Mesenchymal stem cell (in vitro differentiated cells and primary cell): ENCODE results near the gene FARP1.

Source experiments
- DNase-seq: peaks from one replicate; pipeline ENCODE4 v3.0.0-alpha.2; 2013
- H2AFZ ChIP-seq: one replicate; pipeline ENCODE4 v1.6.1; 2013; ENCODE audit warnings: low read depth, mild to moderate bottlenecking, control low read depth, inconsistent platforms, low read length, moderate library complexity
- H2AK5ac ChIP-seq: 2 replicates; pipeline ENCODE4 v1.6.1; 2013; ENCODE audit warnings: low read length, moderate library complexity, mild to moderate bottlenecking, inconsistent platforms; ENCODE audit not compliant: severe bottlenecking
- H2BK120ac ChIP-seq: one replicate; pipeline ENCODE4 v1.6.1; 2013; ENCODE audit warnings: low read depth, mild to moderate bottlenecking, inconsistent platforms, low read length, moderate library complexity
- H2BK12ac ChIP-seq, 2 experiments: one replicate each; pipeline ENCODE4 v1.6.1; 2013; ENCODE audit warnings: inconsistent platforms in 2 of 2, low read length in 2 of 2, mild to moderate bottlenecking in 2 of 2, moderate library complexity in 2 of 2, control low read depth in 1 of 2
- H2BK15ac ChIP-seq: one replicate; pipeline ENCODE4 v1.6.1; 2013; ENCODE audit warnings: mild to moderate bottlenecking, low read depth, inconsistent platforms; ENCODE audit not compliant: poor library complexity, severe bottlenecking
- H2BK5ac ChIP-seq: 2 replicates; pipeline ENCODE4 v1.6.1; 2013; ENCODE audit warnings: low read depth, mild to moderate bottlenecking, low read length, control low read depth, inconsistent platforms; ENCODE audit not compliant: poor library complexity, severe bottlenecking
- H3K14ac ChIP-seq, 2 experiments: one replicate each; pipeline ENCODE4 v1.6.1; 2013; ENCODE audit warnings: inconsistent platforms in 2 of 2, low read length in 2 of 2, control low read depth in 1 of 2, mild to moderate bottlenecking in 1 of 2, moderate library complexity in 1 of 2
- H3K18ac ChIP-seq, 2 experiments: one replicate each; pipeline ENCODE4 v1.6.1; 2013; ENCODE audit warnings: inconsistent platforms in 2 of 2, low read length in 2 of 2, control low read depth in 1 of 2, low read depth in 1 of 2, mild to moderate bottlenecking in 1 of 2
- H3K23ac ChIP-seq, 2 experiments: one replicate each; pipeline ENCODE4 v1.6.1; 2013; ENCODE audit warnings: inconsistent platforms in 2 of 2, low read length in 2 of 2, mild to moderate bottlenecking in 2 of 2, moderate library complexity in 2 of 2, control low read depth in 1 of 2
- H3K27ac ChIP-seq: 2 replicates; pipeline ENCODE4 v1.5.1; 2013; ENCODE audit warnings: mild to moderate bottlenecking, moderate library complexity, low read length, control low read depth, inconsistent platforms; ENCODE audit not compliant: poor library complexity, severe bottlenecking
- H3K27me3 ChIP-seq, 2 experiments: 2 replicates each; pipeline versions ENCODE4 v1.6.1 to v1.7.0; 2013; ENCODE audit warnings: low read length in 2 of 2, mild to moderate bottlenecking in 2 of 2, moderate library complexity in 2 of 2, control low read depth in 1 of 2, inconsistent platforms in 1 of 2; ENCODE audit not compliant: control insufficient read depth in 1 of 2, insufficient read depth in 1 of 2
- H3K36me3 ChIP-seq, 2 experiments: 2 replicates each; pipeline versions ENCODE4 v1.6.1 to v1.7.0; 2013; ENCODE audit warnings: low read length in 2 of 2, control low read depth in 1 of 2, inconsistent platforms in 1 of 2, low read depth in 1 of 2, mild to moderate bottlenecking in 1 of 2; ENCODE audit not compliant: insufficient read depth in 2 of 2, control insufficient read depth in 1 of 2
- H3K4ac ChIP-seq, 2 experiments: one replicate each; pipeline ENCODE4 v1.6.1; 2013; ENCODE audit warnings: inconsistent platforms in 2 of 2, low read length in 2 of 2, mild to moderate bottlenecking in 2 of 2, moderate library complexity in 2 of 2, control low read depth in 1 of 2, low read depth in 1 of 2
- H3K4me1 ChIP-seq: 2 replicates; pipeline ENCODE4 v1.6.1; 2013; ENCODE audit warnings: low read depth, low read length, control low read depth; ENCODE audit not compliant: control insufficient read depth, insufficient read depth
- H3K4me2 ChIP-seq: 2 replicates; pipeline ENCODE4 v1.6.1; 2013; ENCODE audit warnings: low read length, mild to moderate bottlenecking, inconsistent platforms; ENCODE audit not compliant: poor library complexity, severe bottlenecking
- H3K4me3 ChIP-seq, 2 experiments: 2 replicates each; pipeline versions ENCODE4 v1.5.1 to v1.7.0; 2013; ENCODE audit warnings: low read length in 2 of 2, mild to moderate bottlenecking in 2 of 2, control low read depth in 1 of 2, low read depth in 1 of 2; ENCODE audit not compliant: insufficient read depth in 1 of 2
- H3K79me1 ChIP-seq: replicated peaks from 2 replicates; pipeline ENCODE4 v1.6.1; 2013; ENCODE audit warnings: mild to moderate bottlenecking, control low read depth, low read length, inconsistent platforms; ENCODE audit not compliant: poor library complexity, severe bottlenecking
- H3K9ac ChIP-seq: 2 replicates; pipeline ENCODE4 v1.7.0; 2013; ENCODE audit warnings: mild to moderate bottlenecking, low read length, moderate library complexity
- H3K9me3 ChIP-seq: 2 replicates; pipeline ENCODE4 v1.7.0; 2013; ENCODE audit warnings: mild to moderate bottlenecking, low read length; ENCODE audit not compliant: control insufficient read depth
- H4K8ac ChIP-seq: one replicate; pipeline ENCODE4 v1.6.1; 2013; ENCODE audit warnings: inconsistent platforms, mild to moderate bottlenecking, low read length, moderate library complexity
- H4K91ac ChIP-seq: one replicate; pipeline ENCODE4 v1.6.1; 2013; ENCODE audit warnings: mild to moderate bottlenecking, low read length, inconsistent platforms
- WGBS: methylation state at CpG from one replicate; pipeline ENCODE4 v1.1.7; 2013; ENCODE audit warnings: mixed read lengths; 5-methylcytosine and 5-hydroxymethylcytosine counted together

Gene FARP1

GRCh38 chr13:98370261-98370660 is 227.4 kb downstream of the FARP1 start:
- Histone ChIP-seq H3K4me2 (no peak overlapping the region), H3K14ac (peak overlapping the region in 1 of 2 experiments; percentile 6), H2AFZ (no peak overlapping the region), H3K18ac (peak overlapping the region; percentile 17 to 70), H3K9ac (no peak overlapping the region), H3K36me3 (peaks cover 11 to 13% of the 10 kb centered on the region in 2 experiments), H4K91ac (peak overlapping the region; percentile 70), H3K4me1 (peaks cover 14% of the 10 kb centered on the region), H2BK15ac (no peak overlapping the region), H3K9me3 (peaks cover 6% of the 10 kb centered on the region), H3K23ac (no peak overlapping the region), H2BK5ac (no peak overlapping the region), H3K4ac (peak overlapping the region; percentile 22 to 90), H2BK12ac (peak overlapping the region; percentile 59 to 65), H3K27ac (peak overlapping the region; percentile 51), H3K27me3 (no peaks in the 10 kb centered on the region), H4K8ac (peak overlapping the region; percentile 83), H3K79me1 (peaks cover 20% of the 10 kb centered on the region), H3K4me3 (no peak overlapping the region), H2AK5ac (peak overlapping the region; percentile 40), H2BK120ac (peak overlapping the region; percentile 57)
- no peak for DNase-seq
- WGBS: 95% methylated on average over 4 of the region's 4 CpGs

- Histone ChIP-seq H3K36me3 (peaks cover 11 to 15% of the 10 kb centered on the region in 2 experiments), H2AFZ (no peak overlapping the region), H4K91ac (peak overlapping the region; percentile 48), H2AK5ac (peak overlapping the region; percentile 28), H2BK15ac (no peak overlapping the region), H3K18ac (peak overlapping the region; percentile 17 to 70), H3K23ac (no peak overlapping the region), H3K79me1 (peaks cover 24% of the 10 kb centered on the region), H3K9ac (peak overlapping the region; percentile 58), H2BK12ac (peak overlapping the region; percentile 2 to 44), H4K8ac (peak overlapping the region; percentile 53), H3K9me3 (peaks cover 6% of the 10 kb centered on the region), H2BK5ac (no peak overlapping the region), H3K27me3 (no peaks in the 10 kb centered on the region), H2BK120ac (no peak overlapping the region), H3K4me3 (peak overlapping the region in 1 of 2 experiments; percentile 48), H3K4me1 (peaks cover 14% of the 10 kb centered on the region), H3K14ac (no peak overlapping the region), H3K27ac (peak overlapping the region; percentile 51), H3K4ac (peak overlapping the region; percentile 12 to 36), H3K4me2 (no peak overlapping the region)
- peak; percentile 94 for DNase-seq
- 52% methylated on average over 13 of the region's 16 CpGs for WGBS
Observed at GRCh38 chr13:98370806-98371515, 228.1 kb downstream of the FARP1 start.

- Histone ChIP-seq H3K79me1 (peaks cover 23% of the 10 kb centered on the region), H4K91ac (peak overlapping the region; percentile 90), H3K4ac (peak overlapping the region; percentile 51 to 66), H2BK5ac (no peak overlapping the region), H2BK12ac (peak overlapping the region; percentile 27 to 62), H3K23ac (no peak overlapping the region), H3K36me3 (peaks cover 11 to 15% of the 10 kb centered on the region in 2 experiments), H3K4me2 (no peak overlapping the region), H3K9ac (peak overlapping the region; percentile 58), H2AFZ (no peak overlapping the region), H4K8ac (peak overlapping the region; percentile 50), H3K4me3 (peak overlapping the region in 1 of 2 experiments; percentile 48), H2BK120ac (peak overlapping the region; percentile 58), H3K4me1 (peaks cover 14% of the 10 kb centered on the region), H3K9me3 (peaks cover 6% of the 10 kb centered on the region), H2BK15ac (no peak overlapping the region), H3K27ac (peak overlapping the region; percentile 37), H3K14ac (no peak overlapping the region), H2AK5ac (peak overlapping the region; percentile 81), H3K18ac (peak overlapping the region; percentile 13 to 78), H3K27me3 (no peaks in the 10 kb centered on the region)
- 95% methylated on average over 4 of the region's 5 CpGs for WGBS
- DNase-seq: no peak
Observed at GRCh38 chr13:98371516-98372023, 228.7 kb downstream of the FARP1 start.

GRCh38 chr13:98372876-98373275 is 230.0 kb downstream of the FARP1 start:
- WGBS: 72% methylated on average over 7 of the region's 8 CpGs

More at GRCh38 chr13:98372876-98373275, 230.0 kb downstream of the FARP1 start:
- Histone ChIP-seq H3K27ac (no peak overlapping the region), H3K14ac (no peak overlapping the region), H2BK15ac (no peak overlapping the region), H2BK12ac (peak overlapping the region in 1 of 2 experiments; percentile 1), H4K91ac (no peak overlapping the region), H3K4ac (no peak overlapping the region), H3K9me3 (peaks cover 6% of the 10 kb centered on the region), H3K9ac (no peak overlapping the region), H3K4me3 (no peak overlapping the region), H2BK120ac (no peak overlapping the region), H3K4me2 (no peak overlapping the region), H3K23ac (no peak overlapping the region), H2AFZ (no peak overlapping the region), H3K4me1 (peaks cover 16% of the 10 kb centered on the region), H2AK5ac (no peak overlapping the region), H2BK5ac (no peak overlapping the region), H3K27me3 (no peaks in the 10 kb centered on the region), H3K79me1 (peaks cover 25% of the 10 kb centered on the region), H3K36me3 (peaks cover 11 to 15% of the 10 kb centered on the region in 2 experiments), H3K18ac (peak overlapping the region in 1 of 2 experiments; percentile 0), H4K8ac (peak overlapping the region; percentile 91)
- peak; percentile 79 for DNase-seq
